KMS-11 (cell line): Measurements from ENCODE around the gene CFB.

Source experiments
- H2AFZ ChIP-seq: fragments of 200-600 bp; sonication (generic); 2 replicates; pipeline ENCODE4 v1.6.1; 2016; ENCODE audit warnings: antibody characterized with exemption, mixed run types, low read depth
- H3K27ac ChIP-seq: fragments of 200-600 bp; sonication (generic); 2 replicates; pipeline ENCODE4 v1.6.1; 2016; ENCODE audit warnings: mild to moderate bottlenecking, mixed run types
- H3K27me3 ChIP-seq: fragments of 200-600 bp; sonication (generic); 2 replicates; pipeline ENCODE4 v1.6.1; 2017; ENCODE audit warnings: mild to moderate bottlenecking, low read depth, mixed run types, moderate library complexity; ENCODE audit not compliant: insufficient read depth
- H3K36me3 ChIP-seq: fragments of 200-600 bp; sonication (generic); 2 replicates; pipeline ENCODE4 v1.6.1; 2017; ENCODE audit warnings: mild to moderate bottlenecking, mixed run types; ENCODE audit not compliant: insufficient read depth
- H3K4me1 ChIP-seq: fragments of 200-600 bp; sonication (generic); 2 replicates; pipeline ENCODE4 v1.6.1; 2016; ENCODE audit warnings: mild to moderate bottlenecking, low read depth, mixed run types; ENCODE audit not compliant: poor library complexity, severe bottlenecking
- H3K4me2 ChIP-seq: fragments of 200-600 bp; sonication (generic); 2 replicates; pipeline ENCODE4 v1.7.0; 2016; ENCODE audit warnings: mild to moderate bottlenecking, mixed run types
- H3K4me3 ChIP-seq: fragments of 200-600 bp; sonication (generic); IDR thresholded peaks from 2 replicates; pipeline ENCODE4 v1.6.1; 2017; ENCODE audit warnings: low read depth, low read length, mixed read lengths; ENCODE audit not compliant: insufficient read depth
- H3K79me2 ChIP-seq: fragments of 200-600 bp; sonication (generic); 2 replicates; pipeline ENCODE4 v1.6.1; 2016; ENCODE audit warnings: low read depth, mixed run types; ENCODE audit not compliant: insufficient read depth
- H3K9ac ChIP-seq: fragments of 200-600 bp; sonication (generic); 2 replicates; pipeline ENCODE4 v1.6.1; 2016; ENCODE audit warnings: mild to moderate bottlenecking, mixed run types
- H4K20me1 ChIP-seq: fragments of 200-600 bp; sonication (generic); 2 replicates; pipeline ENCODE4 v1.6.1; 2016; ENCODE audit warnings: mild to moderate bottlenecking, mixed run types; ENCODE audit not compliant: insufficient read depth
- TF ChIP-seq, protein P1 (sequence below): fragments of 200-600 bp; sonication (generic); conservative IDR thresholded peaks from 2 replicates; pipeline ENCODE4 v1.6.1; 2017; ENCODE audit warnings: low read depth, mild to moderate bottlenecking, antibody characterized with exemption, low read length, moderate library complexity, mixed read lengths

The CFB gene

GRCh38 chr6:31911826-31912585 is 33.9 kb upstream of the CFB start:
- peaks cover 6% of the 10 kb centered on the region for H3K4me1 ChIP-seq
- no peak overlapping the region for H3K4me3 ChIP-seq
- H2AFZ ChIP-seq = no peak overlapping the region
- H3K36me3 ChIP-seq = no peaks in the 10 kb centered on the region
- H3K4me2 ChIP-seq = no peak overlapping the region
- no peaks in the 10 kb centered on the region for H3K79me2 ChIP-seq
- TF ChIP-seq, protein P1, sequence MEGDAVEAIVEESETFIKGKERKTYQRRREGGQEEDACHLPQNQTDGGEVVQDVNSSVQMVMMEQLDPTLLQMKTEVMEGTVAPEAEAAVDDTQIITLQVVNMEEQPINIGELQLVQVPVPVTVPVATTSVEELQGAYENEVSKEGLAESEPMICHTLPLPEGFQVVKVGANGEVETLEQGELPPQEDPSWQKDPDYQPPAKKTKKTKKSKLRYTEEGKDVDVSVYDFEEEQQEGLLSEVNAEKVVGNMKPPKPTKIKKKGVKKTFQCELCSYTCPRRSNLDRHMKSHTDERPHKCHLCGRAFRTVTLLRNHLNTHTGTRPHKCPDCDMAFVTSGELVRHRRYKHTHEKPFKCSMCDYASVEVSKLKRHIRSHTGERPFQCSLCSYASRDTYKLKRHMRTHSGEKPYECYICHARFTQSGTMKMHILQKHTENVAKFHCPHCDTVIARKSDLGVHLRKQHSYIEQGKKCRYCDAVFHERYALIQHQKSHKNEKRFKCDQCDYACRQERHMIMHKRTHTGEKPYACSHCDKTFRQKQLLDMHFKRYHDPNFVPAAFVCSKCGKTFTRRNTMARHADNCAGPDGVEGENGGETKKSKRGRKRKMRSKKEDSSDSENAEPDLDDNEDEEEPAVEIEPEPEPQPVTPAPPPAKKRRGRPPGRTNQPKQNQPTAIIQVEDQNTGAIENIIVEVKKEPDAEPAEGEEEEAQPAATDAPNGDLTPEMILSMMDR = no peak
- H3K27me3 ChIP-seq = no peaks in the 10 kb centered on the region
- H4K20me1 ChIP-seq = no peaks in the 10 kb centered on the region
- H3K27ac ChIP-seq = no peak overlapping the region
- H3K9ac ChIP-seq = no peak overlapping the region

- H4K20me1 ChIP-seq = no peaks in the 10 kb centered on the region
- H3K4me3 ChIP-seq = no peak overlapping the region
- H2AFZ ChIP-seq = no peak overlapping the region
- H3K9ac ChIP-seq = no peak overlapping the region
- no peak overlapping the region for H3K4me2 ChIP-seq
- no peaks in the 10 kb centered on the region for H3K4me1 ChIP-seq
- H3K36me3 ChIP-seq = no peaks in the 10 kb centered on the region
- H3K27me3 ChIP-seq = no peaks in the 10 kb centered on the region
- TF ChIP-seq, protein P1 = no peak
- H3K27ac ChIP-seq = no peak overlapping the region
- H3K79me2 ChIP-seq = no peaks in the 10 kb centered on the region
These were observed 30.5 kb upstream of the CFB start for GRCh38 chr6:31915351-31915750.

DNA sequence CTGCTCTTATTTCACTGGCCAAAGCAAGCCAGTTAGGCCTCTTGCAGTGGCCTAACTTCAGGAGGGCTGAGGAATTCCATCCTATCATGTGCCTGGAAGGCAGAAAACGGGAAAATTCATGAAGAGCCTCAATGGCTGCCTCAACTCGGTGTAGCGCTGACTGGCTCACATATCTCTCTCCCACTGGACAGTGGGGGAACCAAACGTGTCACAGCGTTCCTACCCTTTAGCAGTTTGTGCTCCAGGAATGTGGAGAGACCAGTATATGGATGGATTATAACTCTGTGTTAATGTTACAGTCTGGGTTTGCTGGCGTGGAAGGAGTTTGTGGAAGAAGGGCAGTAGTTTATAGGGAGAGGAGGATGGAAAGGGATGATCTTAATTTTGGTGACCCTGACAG is 30.1 kb upstream of the CFB start:
- H3K4me2 ChIP-seq = no peak overlapping the region
- TF ChIP-seq, protein P1 = no peak
- H3K4me3 ChIP-seq = no peak overlapping the region
- H2AFZ ChIP-seq = no peak overlapping the region
- no peaks in the 10 kb centered on the region for H3K4me1 ChIP-seq
- H3K36me3 ChIP-seq = no peaks in the 10 kb centered on the region
- H3K9ac ChIP-seq = no peak overlapping the region
- H3K79me2 ChIP-seq = no peaks in the 10 kb centered on the region
- no peak overlapping the region for H3K27ac ChIP-seq
- no peaks in the 10 kb centered on the region for H3K27me3 ChIP-seq
- no peaks in the 10 kb centered on the region for H4K20me1 ChIP-seq

DNA sequence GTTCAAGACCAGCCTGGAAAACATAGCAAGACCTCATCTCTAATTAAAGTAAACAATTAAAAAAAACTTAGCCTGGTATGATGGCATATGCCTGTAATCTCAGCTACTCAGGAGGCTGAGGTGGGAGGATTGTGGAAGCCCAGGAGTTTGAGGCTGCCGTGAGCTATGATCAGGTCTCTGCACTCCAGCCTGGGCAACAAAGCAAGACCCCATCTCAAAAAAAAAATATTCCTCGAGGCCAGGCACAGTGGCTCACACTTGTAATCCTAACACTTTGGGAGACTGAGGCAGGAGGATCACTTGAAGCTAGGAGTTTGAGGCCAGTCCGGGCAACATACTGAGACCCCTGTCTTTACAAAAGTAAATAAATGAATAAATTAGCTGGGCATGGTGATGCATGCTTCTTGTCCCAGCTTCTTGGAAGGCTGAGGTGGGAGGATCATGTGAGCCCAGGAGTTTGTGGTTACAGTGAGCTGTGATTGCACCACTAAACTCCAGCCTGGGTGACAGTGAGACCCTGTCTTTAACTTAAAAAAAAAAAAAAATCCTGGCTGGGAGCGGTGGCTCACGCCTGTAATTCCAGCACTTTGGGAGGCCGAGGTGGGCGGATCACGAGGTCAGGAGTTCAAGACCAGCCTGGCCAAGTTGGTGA is 27.7 kb upstream of the CFB start:
- Histone ChIP-seq H3K9ac (no peak overlapping the region), H3K4me2 (no peak overlapping the region), H3K4me3 (no peak overlapping the region), H3K36me3 (no peaks in the 10 kb centered on the region), H3K4me1 (no peaks in the 10 kb centered on the region), H2AFZ (no peak overlapping the region), H3K27ac (no peak overlapping the region), H3K79me2 (no peaks in the 10 kb centered on the region), H4K20me1 (no peaks in the 10 kb centered on the region), H3K27me3 (no peaks in the 10 kb centered on the region; the same call in 1 of the 2 replicates)
- TF ChIP-seq, protein P1 = no peak
